ENCODE results near the gene ADAMTSL1. TPM values are rescaled to one million over a fixed set of nuclear protein-coding genes. Genes with fewer than 3 reads are reported as not detected.

The ADAMTSL1 gene
- polyA plus RNA-seq, 1 donor from 2014 or later = 1.1 TPM

DNA sequence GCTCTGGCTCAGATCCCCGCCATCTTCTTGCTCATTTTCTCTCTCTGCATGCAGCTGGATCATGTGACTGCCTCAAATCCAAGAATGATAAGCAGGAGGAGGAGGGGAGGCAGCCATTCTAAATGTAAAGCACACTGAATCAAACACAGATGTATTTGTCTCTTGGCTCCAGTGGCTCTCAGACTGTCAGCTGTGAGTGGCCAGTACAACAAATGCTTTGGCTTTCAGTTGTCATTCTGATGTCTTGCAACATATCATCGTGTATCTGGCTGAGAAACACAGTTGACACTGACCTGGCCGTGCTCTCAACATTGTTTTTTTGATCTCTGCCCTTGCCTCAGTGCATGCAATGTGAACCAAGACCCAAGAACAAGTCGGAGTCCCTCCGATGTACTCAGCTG is 233.1 kb downstream of the ADAMTSL1 start:
- Histone ChIP-seq H3K4me3 (ENCODE audit: low read length) (no peak overlapping the region), H3K27me3 (ENCODE audit: insufficient read depth, low read depth, low read length) (no peaks in the 10 kb centered on the region), H4K20me1 (ENCODE audit: insufficient read depth) (no peaks in the 10 kb centered on the region), H3K27ac (ENCODE audit: low read length) (no peak overlapping the region), H3K36me3 (ENCODE audit: insufficient read depth, low read length) (no peaks in the 10 kb centered on the region), H2AFZ (ENCODE audit: low read depth, low read length) (peak overlapping the region; percentile 27), H3K9me3 (ENCODE audit: low read length) (no peaks in the 10 kb centered on the region), H3K9ac (ENCODE audit: low read length) (no peak overlapping the region), H3K79me2 (replicated peaks; ENCODE audit: insufficient read depth, low read length) (no peaks in the 10 kb centered on the region), H3F3A (ENCODE audit: insufficient read depth, low read length, poor library complexity, severe bottlenecking) (no peaks in the 10 kb centered on the region), H3K9me2 (ENCODE audit: insufficient read depth, low read length) (no peaks in the 10 kb centered on the region), H3K4me2 (ENCODE audit: low read length) (no peak overlapping the region)
- TF ChIP-seq TAF1 (IDR thresholded peaks at IDR 0.05; ENCODE audit: low read depth) (no peak), EP300 (conservative IDR thresholded peaks at IDR 0.05; ENCODE audit: poor library complexity, severe bottlenecking) (no peak), POLR2AphosphoS5 (IDR thresholded peaks at IDR 0.05) (no peak), MXI1 (conservative IDR thresholded peaks at IDR 0.05; ENCODE audit: poor library complexity, severe bottlenecking) (no peak), EZH2 (IDR thresholded peaks at IDR 0.05; ENCODE audit: borderline replicate concordance, insufficient read depth, low read length, poor library complexity, severe bottlenecking) (no peak), RAD21 (conservative IDR thresholded peaks at IDR 0.05) (no peak), SMC3 (conservative IDR thresholded peaks at IDR 0.05; ENCODE audit: poor library complexity) (no peak)
- TF ChIP-seq, protein P1, sequence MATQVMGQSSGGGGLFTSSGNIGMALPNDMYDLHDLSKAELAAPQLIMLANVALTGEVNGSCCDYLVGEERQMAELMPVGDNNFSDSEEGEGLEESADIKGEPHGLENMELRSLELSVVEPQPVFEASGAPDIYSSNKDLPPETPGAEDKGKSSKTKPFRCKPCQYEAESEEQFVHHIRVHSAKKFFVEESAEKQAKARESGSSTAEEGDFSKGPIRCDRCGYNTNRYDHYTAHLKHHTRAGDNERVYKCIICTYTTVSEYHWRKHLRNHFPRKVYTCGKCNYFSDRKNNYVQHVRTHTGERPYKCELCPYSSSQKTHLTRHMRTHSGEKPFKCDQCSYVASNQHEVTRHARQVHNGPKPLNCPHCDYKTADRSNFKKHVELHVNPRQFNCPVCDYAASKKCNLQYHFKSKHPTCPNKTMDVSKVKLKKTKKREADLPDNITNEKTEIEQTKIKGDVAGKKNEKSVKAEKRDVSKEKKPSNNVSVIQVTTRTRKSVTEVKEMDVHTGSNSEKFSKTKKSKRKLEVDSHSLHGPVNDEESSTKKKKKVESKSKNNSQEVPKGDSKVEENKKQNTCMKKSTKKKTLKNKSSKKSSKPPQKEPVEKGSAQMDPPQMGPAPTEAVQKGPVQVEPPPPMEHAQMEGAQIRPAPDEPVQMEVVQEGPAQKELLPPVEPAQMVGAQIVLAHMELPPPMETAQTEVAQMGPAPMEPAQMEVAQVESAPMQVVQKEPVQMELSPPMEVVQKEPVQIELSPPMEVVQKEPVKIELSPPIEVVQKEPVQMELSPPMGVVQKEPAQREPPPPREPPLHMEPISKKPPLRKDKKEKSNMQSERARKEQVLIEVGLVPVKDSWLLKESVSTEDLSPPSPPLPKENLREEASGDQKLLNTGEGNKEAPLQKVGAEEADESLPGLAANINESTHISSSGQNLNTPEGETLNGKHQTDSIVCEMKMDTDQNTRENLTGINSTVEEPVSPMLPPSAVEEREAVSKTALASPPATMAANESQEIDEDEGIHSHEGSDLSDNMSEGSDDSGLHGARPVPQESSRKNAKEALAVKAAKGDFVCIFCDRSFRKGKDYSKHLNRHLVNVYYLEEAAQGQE (IDR thresholded peaks at IDR 0.05; ENCODE audit: borderline replicate concordance) = no peak
- TF ChIP-seq, protein P2, sequence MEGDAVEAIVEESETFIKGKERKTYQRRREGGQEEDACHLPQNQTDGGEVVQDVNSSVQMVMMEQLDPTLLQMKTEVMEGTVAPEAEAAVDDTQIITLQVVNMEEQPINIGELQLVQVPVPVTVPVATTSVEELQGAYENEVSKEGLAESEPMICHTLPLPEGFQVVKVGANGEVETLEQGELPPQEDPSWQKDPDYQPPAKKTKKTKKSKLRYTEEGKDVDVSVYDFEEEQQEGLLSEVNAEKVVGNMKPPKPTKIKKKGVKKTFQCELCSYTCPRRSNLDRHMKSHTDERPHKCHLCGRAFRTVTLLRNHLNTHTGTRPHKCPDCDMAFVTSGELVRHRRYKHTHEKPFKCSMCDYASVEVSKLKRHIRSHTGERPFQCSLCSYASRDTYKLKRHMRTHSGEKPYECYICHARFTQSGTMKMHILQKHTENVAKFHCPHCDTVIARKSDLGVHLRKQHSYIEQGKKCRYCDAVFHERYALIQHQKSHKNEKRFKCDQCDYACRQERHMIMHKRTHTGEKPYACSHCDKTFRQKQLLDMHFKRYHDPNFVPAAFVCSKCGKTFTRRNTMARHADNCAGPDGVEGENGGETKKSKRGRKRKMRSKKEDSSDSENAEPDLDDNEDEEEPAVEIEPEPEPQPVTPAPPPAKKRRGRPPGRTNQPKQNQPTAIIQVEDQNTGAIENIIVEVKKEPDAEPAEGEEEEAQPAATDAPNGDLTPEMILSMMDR (IDR thresholded peaks at IDR 0.05; ENCODE audit: poor library complexity, severe bottlenecking) = no peak

- no peak overlapping the region for H3K4me3 ChIP-seq (ENCODE audit: low read length)
- no peaks in the 10 kb centered on the region for H3K9me3 ChIP-seq (ENCODE audit: low read length)
- H2AFZ ChIP-seq (ENCODE audit: low read depth, low read length) = no peak overlapping the region
- H3K27ac ChIP-seq (ENCODE audit: low read length) = no peak overlapping the region
- H3F3A ChIP-seq (ENCODE audit: insufficient read depth, low read length, poor library complexity, severe bottlenecking) = no peaks in the 10 kb centered on the region
- H4K20me1 ChIP-seq (ENCODE audit: insufficient read depth) = no peaks in the 10 kb centered on the region
- no peaks in the 10 kb centered on the region for H3K36me3 ChIP-seq (ENCODE audit: insufficient read depth, low read length)
- no peaks in the 10 kb centered on the region for H3K27me3 ChIP-seq (ENCODE audit: insufficient read depth, low read depth, low read length)
- no peak overlapping the region for H3K9ac ChIP-seq (ENCODE audit: low read length)
- no peak overlapping the region for H3K4me2 ChIP-seq (ENCODE audit: low read length)
- TF ChIP-seq POLR2AphosphoS5 (IDR thresholded peaks at IDR 0.05) (no peak), RAD21 (conservative IDR thresholded peaks at IDR 0.05) (no peak), EP300 (conservative IDR thresholded peaks at IDR 0.05; ENCODE audit: poor library complexity, severe bottlenecking) (no peak), SMC3 (conservative IDR thresholded peaks at IDR 0.05; ENCODE audit: poor library complexity) (no peak), MXI1 (conservative IDR thresholded peaks at IDR 0.05; ENCODE audit: poor library complexity, severe bottlenecking) (no peak), EZH2 (IDR thresholded peaks at IDR 0.05; ENCODE audit: borderline replicate concordance, insufficient read depth, low read length, poor library complexity, severe bottlenecking) (no peak), TAF1 (IDR thresholded peaks at IDR 0.05; ENCODE audit: low read depth) (no peak)
- TF ChIP-seq, protein P1 (IDR thresholded peaks at IDR 0.05; ENCODE audit: borderline replicate concordance) = no peak
- TF ChIP-seq, protein P2 (IDR thresholded peaks at IDR 0.05; ENCODE audit: poor library complexity, severe bottlenecking) = no peak
- no peaks in the 10 kb centered on the region for H3K79me2 ChIP-seq (replicated peaks; ENCODE audit: insufficient read depth, low read length)
- no peaks in the 10 kb centered on the region for H3K9me2 ChIP-seq (ENCODE audit: insufficient read depth, low read length)
Measured at GRCh38 chr9:18707489-18708205, 233.7 kb downstream of the ADAMTSL1 start.

Data from neural cell (in vitro differentiated cells).